HPDE6-E6E7 (cell line): Measurements from ENCODE around the gene INPP4B.
A peak's percentile ranks its signal among the peaks of the same experiment; 100 is the strongest.

Source experiments
- DNase-seq: peaks from one replicate; pipeline ENCODE4 v3.0.0; 2011; ENCODE audit warnings: missing footprints; ENCODE audit errors: extremely low spot score

The INPP4B gene

DNA sequence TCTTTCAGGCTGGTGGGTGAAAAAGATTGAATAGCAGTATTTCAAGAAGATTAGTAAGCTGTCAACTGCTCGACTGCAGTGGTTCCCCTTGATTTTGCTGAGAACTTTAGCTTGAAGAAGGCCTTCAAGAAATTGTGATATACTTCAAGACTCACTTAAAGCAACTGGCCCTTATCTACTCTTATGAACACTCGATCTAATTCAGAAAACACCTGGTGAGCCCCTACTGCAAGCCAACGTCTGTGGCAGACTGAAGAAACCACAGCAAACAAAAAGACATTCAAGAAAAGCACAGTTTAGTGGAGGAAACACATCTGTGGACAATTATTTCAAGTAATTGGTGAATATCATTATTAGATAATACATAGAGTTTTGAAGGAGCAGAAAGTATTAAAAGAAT lies 119.0 kb downstream of the INPP4B start:
- DNase-seq, result no peak

DNA sequence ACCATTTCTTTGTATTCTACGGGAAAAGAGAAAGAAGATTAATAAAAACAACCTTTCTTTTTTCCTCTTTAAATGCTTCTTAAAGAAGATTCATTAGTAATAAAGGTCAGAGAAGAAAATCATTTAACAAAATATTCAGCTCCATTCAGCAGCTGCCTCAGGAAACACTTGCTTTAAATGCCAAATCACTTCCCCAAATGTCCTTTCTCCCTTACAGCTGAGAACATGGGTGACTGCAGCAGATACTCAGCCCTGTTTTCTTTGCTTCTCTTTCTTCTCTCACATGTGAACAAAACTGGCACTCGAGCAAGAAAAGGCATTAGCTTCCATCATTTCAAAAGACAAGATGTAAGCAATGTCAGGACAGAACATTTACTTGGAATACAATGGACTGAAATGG lies 120.2 kb downstream of the INPP4B start:
- DNase-seq, result no peak

- DNase-seq, result no peak
These were observed 124.9 kb downstream of the INPP4B start for GRCh38 chr4:142721187-142721586.

DNA sequence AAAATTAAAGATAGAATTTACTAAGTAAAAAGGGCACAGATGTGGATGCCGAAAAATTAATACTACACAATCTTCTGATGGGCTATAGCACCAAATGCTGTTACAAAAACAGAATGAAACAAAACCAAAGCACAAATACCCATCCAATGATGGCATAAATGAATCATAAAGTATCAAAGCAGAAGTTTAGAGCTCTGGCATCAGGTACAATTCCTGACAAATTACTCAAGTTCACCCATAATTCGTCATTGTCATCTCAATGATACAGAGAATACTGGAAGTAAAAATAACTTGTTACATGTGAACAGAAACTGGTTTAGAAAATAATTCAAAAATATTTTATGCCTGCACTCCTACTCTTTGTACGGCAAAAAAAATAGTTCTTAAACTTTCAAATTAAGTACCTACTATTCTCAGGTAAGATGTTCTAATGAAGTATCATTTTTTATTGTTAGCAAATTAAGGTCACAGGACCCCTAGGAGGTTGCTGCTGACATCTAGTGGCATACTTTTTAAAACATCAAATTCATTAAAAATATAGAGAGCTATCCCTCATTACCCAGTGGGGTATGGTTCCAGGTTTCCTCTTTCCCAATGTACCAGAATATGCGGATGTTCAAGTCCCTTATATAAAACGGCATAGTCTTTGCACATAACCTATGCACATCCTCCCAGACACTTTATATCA lies 126.1 kb downstream of the INPP4B start:
- peak; percentile 40 for DNase-seq

- DNase-seq, result no peak
These were observed 127.1 kb downstream of the INPP4B start for GRCh38 chr4:142718981-142719380.

DNA sequence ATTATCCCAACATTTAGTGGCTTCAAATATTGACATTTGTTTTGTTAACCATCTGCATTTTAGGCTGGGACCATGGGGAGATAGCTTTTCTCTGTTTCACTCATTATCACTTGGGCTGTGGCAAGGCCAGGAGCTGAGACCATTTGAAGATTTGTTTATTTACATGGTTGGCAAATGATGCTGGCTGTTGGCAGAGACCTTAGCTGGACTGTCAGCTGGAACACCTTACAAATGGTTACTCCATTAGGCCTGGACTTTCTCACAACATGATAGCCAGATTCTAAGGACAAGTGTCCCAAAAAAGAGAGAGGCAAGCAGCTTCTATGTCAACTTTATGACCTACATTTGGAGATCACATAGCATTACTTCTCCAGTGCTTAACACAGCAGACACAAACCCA lies 130.4 kb downstream of the INPP4B start:
- DNase-seq, result no peak

GRCh38 chr4:142713282-142714030 lies 132.6 kb downstream of the INPP4B start:
- no peak for DNase-seq

- no peak for DNase-seq
These were observed 137.9 kb downstream of the INPP4B start for GRCh38 chr4:142708231-142708630.

GRCh38 chr4:142707401-142707800 lies 138.7 kb downstream of the INPP4B start:
- no peak for DNase-seq

DNA sequence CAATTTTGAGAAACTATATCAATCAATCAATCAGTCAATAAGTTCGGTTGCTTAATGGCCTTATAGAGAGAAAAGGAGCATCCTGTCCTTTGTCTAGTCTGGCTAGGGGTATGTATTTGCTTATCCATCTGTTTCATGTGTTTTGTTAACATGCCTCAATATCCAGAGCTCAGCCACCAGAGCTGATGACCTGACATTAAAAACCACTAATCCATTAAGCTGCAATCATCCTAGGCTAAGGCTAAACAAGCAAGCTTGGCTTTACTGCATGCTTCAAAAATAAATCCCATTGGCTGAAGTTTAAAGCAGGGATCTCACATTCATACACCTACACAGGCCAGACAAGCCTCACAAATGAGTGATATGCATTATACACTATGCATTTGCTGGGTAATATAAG lies 139.7 kb downstream of the INPP4B start:
- no peak for DNase-seq

- DNase-seq, result no peak
These were observed 140.3 kb downstream of the INPP4B start for GRCh38 chr4:142705820-142706219.

GRCh38 chr4:142703694-142704309 lies 142.3 kb downstream of the INPP4B start:
- DNase-seq, result no peak

GRCh38 chr4:142701017-142701416 lies 145.1 kb downstream of the INPP4B start:
- no peak for DNase-seq

GRCh38 chr4:142700531-142700930 lies 145.6 kb downstream of the INPP4B start:
- no peak for DNase-seq

DNA sequence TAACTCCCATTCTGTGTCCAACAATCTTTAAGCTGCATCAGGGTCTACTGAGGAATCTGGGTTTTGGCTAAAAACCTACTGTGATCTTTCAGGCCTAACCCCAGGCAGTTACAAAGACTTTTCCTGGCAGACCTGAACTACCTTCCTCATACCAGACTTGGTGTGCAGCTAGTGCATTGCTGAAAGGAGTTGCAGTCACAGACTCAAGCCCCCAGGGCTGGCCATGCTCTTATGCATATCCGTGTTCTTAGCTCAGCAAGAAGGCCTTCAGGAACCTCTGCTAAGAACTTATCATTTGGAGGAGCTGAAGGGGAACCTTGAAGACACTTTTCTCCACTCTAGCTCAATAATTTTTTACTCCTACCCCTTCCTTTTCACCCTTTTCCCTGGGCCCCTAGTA lies 147.5 kb downstream of the INPP4B start:
- no peak for DNase-seq

- DNase-seq, result no peak
These were observed 148.2 kb downstream of the INPP4B start for GRCh38 chr4:142697928-142698327.

DNA sequence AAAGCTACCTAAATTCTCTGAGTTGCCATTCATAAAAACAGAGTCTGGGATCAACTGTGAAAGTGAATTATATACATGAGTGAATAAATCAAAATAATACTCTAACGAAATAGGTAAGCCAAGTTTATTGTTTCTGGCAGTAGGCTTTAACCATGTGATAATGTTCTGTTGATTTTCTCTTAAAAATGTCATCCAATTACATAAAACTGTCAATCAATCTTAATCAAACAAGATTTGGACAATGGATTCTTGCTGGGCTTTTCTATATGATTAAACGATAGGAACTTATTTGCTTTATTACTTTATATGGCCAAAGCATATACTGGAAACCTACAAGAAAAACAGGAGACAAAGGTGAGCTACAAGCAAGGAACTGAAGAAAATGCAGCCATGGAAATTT lies 148.8 kb downstream of the INPP4B start:
- DNase-seq, result no peak

DNA sequence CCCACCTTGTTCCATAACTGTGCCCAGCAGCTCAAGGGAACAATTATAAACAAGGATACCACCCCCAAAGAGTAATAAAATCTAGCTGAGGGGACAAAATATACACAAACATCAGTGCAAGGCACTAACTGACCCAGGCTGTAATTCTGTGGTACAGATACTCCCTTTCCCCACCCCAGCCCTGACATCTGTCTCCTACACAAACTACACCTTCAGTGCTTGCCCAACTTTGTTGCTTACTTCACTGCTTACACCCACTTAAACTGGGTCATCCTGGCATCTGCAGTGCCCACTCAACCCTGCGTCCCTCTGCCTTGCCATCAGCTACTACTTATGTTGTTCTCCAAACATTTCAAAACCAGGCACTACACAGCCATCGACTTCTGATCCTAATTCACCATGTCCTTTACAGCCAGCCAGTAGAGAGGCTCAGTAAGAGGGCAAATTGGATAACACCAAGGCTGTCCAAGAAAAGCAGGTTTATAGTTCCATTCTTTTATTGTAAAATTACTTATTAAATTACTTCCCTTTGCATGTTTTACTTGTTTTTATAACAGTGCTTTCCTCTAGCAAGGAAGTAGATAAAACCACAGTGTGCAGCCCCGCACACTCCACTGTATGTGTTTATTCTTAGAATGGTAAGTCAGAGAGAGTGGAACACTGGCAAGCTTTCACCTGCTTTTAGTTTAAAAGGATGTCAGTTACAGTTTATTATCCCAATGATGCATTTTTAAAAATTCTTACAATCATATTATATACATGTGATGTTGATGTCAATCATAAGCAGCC lies 149.6 kb downstream of the INPP4B start:
- DNase-seq, result no peak

DNA sequence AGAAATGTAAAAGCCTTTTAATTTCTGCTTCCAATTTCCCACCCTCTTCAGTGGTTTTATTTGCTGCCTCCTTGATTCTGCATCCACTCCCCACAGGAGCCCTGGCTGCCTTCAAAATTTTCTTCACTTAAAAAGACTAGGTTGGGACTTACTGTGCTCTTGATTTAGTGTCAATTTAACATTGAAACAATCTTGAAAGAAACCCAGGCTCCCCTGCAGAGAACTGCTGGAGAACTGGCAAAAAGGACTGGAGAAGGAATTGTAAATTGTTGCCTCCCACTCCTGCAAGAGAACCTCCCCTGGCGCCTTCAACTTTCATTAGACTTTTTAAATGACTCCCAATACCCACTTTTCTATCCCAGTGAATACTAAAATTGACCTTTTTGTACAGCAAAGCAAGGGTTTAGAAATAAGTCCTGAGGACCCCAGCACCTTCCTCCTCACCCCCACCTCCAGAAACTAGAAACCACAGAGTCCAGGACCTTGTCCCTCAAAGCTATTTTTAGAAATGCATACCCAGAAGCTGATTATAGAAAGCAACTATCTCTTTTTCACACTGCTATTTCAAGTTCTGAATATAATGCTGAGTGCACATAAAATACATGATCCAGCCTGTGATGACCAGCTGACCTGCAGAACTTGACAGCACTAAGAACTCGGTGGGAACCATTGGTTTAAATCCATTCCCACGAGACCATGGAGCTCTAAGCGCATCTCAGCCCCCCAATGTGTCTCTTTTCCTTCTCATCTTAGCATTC lies 155.5 kb downstream of the INPP4B start:
- no peak for DNase-seq

DNA sequence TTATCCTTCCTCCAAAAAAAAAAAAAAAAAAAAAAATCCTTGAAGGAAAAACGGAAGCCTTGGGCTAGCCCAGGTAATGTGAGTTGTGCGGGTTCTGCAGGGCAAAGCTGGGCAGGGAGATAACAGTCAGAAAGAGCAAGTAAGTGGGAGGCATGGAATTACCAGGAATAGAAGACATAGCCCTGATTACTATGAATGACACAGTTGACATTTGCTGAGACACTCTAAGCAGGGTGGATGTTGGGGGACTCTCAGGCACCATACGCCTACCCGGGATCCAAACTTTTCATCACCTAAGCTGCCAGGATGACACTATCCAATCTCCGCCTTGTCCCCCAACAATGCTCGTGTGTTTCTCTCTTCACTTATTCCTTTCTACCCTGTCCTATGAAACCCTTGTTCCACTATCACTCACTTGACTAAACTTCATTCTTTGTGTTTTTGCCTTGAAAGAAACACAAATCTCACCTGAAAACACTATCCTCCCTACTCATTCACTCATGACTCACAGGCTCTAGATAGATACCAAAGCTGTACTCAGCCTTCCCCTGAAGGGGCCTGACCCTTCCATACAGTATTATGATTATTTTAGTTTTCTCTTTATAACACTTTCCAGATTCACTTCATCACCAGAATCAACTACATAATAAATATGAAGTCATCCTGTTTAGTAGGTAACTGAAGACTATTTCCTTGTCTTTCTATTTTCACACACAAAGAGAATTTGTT lies 158.4 kb downstream of the INPP4B start:
- no peak for DNase-seq

GRCh38 chr4:142686081-142686480 lies 160.0 kb downstream of the INPP4B start:
- no peak for DNase-seq
